ENCODE results near the gene CCR5AS.

DNA sequence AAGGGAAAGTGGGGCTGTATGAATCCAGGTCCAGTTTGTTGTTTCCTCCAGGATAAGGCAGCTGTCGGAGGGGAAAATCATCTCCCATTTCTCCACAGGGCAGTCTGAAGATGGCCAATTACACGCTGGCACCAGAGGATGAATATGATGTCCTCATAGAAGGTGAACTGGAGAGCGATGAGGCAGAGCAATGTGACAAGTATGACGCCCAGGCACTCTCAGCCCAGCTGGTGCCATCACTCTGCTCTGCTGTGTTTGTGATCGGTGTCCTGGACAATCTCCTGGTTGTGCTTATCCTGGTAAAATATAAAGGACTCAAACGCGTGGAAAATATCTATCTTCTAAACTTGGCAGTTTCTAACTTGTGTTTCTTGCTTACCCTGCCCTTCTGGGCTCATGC lies 1.1 kb upstream of the CCR5AS start:
- TF ChIP-seq ESRRA (CRISPR knock-in tag; IDR thresholded peaks at IDR 0.05; ENCODE audit: borderline replicate concordance) (no peak), USF2 (CRISPR knock-in tag; IDR thresholded peaks at IDR 0.05) (no peak), CTCF (IDR thresholded peaks at IDR 0.05) (no peak), ZBTB21 (CRISPR knock-in tag; IDR thresholded peaks at IDR 0.05; ENCODE audit: borderline replicate concordance) (no peak), TP53 (CRISPR knock-in tag; IDR thresholded peaks at IDR 0.05) (no peak), NFYB (CRISPR knock-in tag; conservative IDR thresholded peaks at IDR 0.05; ENCODE audit: low read depth) (no peak), ELF4 (CRISPR knock-in tag; IDR thresholded peaks at IDR 0.05; ENCODE audit: low read depth) (no peak)
- TF ChIP-seq, protein P1, sequence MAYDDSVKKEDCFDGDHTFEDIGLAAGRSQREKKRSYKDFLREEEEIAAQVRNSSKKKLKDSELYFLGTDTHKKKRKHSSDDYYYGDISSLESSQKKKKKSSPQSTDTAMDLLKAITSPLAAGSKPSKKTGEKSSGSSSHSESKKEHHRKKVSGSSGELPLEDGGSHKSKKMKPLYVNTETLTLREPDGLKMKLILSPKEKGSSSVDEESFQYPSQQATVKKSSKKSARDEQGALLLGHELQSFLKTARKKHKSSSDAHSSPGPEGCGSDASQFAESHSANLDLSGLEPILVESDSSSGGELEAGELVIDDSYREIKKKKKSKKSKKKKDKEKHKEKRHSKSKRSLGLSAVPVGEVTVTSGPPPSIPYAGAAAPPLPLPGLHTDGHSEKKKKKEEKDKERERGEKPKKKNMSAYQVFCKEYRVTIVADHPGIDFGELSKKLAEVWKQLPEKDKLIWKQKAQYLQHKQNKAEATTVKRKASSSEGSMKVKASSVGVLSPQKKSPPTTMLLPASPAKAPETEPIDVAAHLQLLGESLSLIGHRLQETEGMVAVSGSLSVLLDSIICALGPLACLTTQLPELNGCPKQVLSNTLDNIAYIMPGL (CRISPR knock-in tag; IDR thresholded peaks at IDR 0.05) = no peak
- TF ChIP-seq, protein P2, sequence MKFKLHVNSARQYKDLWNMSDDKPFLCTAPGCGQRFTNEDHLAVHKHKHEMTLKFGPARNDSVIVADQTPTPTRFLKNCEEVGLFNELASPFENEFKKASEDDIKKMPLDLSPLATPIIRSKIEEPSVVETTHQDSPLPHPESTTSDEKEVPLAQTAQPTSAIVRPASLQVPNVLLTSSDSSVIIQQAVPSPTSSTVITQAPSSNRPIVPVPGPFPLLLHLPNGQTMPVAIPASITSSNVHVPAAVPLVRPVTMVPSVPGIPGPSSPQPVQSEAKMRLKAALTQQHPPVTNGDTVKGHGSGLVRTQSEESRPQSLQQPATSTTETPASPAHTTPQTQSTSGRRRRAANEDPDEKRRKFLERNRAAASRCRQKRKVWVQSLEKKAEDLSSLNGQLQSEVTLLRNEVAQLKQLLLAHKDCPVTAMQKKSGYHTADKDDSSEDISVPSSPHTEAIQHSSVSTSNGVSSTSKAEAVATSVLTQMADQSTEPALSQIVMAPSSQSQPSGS (CRISPR knock-in tag; IDR thresholded peaks at IDR 0.05; ENCODE audit: borderline replicate concordance, low read depth) = no peak
